Endothelial cell of umbilical vein (primary cell): Measurements from ENCODE around the gene THSD4.

Source experiments
- CTCF ChIP-seq, 2 donors: IDR thresholded peaks; 1 replicate in 1 of 2; 2 replicates in 1 of 2; pipeline ENCODE4 v1.5.1; 2011; ENCODE audit warnings: low read length in 2 of 2, mild to moderate bottlenecking in 2 of 2, moderate library complexity in 2 of 2, control low read depth in 1 of 2, inconsistent platforms in 1 of 2, low read depth in 1 of 2; ENCODE audit not compliant: insufficient read depth in 1 of 2; ENCODE audit errors: extremely low read depth in 1 of 2
- EZH2 ChIP-seq: IDR thresholded peaks from 2 replicates; pipeline ENCODE4 v1.6.1; 2012; ENCODE audit warnings: borderline replicate concordance, low read depth, mild to moderate bottlenecking, moderate library complexity, low read length, inconsistent platforms; ENCODE audit not compliant: severe bottlenecking
- POLR2A ChIP-seq: IDR thresholded peaks from 2 replicates; pipeline ENCODE4 v1.6.1; 2012; ENCODE audit warnings: low read depth, mild to moderate bottlenecking, control low read depth, low read length

GRCh38 chr15:71180986-71181853, 65.9 kb downstream of the THSD4 start:
- no peak for TF ChIP-seq EZH2
- no peak for TF ChIP-seq CTCF (IDR thresholded peaks at IDR 0.05; ENCODE audit: extremely low read depth in 1 of 2, insufficient read depth in 1 of 2, low read depth in 1 of 2, low read length in 2 of 2)
- no peak for TF ChIP-seq POLR2A
